Thoracic aorta (tissue), 2 donors: Measurements from ENCODE around the gene GPM6B. TPM values are rescaled to one million over a fixed set of nuclear protein-coding genes. Genes with fewer than 3 reads are reported as not detected.

ENCODE experiments used
- ATAC-seq: fragments of 150-250 bp; one replicate; pipeline ENCODE4 v1.8.0; 2017; ENCODE audit warnings: low read depth; ENCODE audit not compliant: insufficient number of reproducible peaks, low FRiP score
- DNase-seq: peaks from one replicate; pipeline ENCODE4 v3.0.0-alpha.2; 2020; ENCODE audit warnings: low spot score
- H3K27ac ChIP-seq, 2 donors: fragments of 200-600 bp; sonication (generic); 1 replicate in 1 of 2; 2 replicates in 1 of 2; pipeline ENCODE4 v1.5.1; 2016; ENCODE audit warnings: mild to moderate bottlenecking in 2 of 2, moderate library complexity in 2 of 2
- H3K27me3 ChIP-seq: fragments of 200-600 bp; sonication (generic); replicated peaks from 2 replicates; pipeline ENCODE4 v1.6.0; 2016; ENCODE audit warnings: mild to moderate bottlenecking; ENCODE audit not compliant: insufficient read depth
- H3K36me3 ChIP-seq: fragments of 200-600 bp; sonication (generic); one replicate; pipeline ENCODE4 v1.5.1; 2016
- H3K4me1 ChIP-seq, 2 donors: fragments of 200-600 bp; sonication (generic); 1 replicate in 1 of 2; 2 replicates in 1 of 2; pipeline versions ENCODE4 v1.5.1 to v1.6.0; 2016; ENCODE audit warnings: low read depth in 2 of 2, mild to moderate bottlenecking in 1 of 2; ENCODE audit not compliant: control insufficient read depth in 1 of 2
- H3K4me3 ChIP-seq: fragments of 200-600 bp; sonication (generic); 2 replicates; pipeline ENCODE4 v1.5.1; 2016; ENCODE audit warnings: mild to moderate bottlenecking
- H3K9me3 ChIP-seq: fragments of 200-600 bp; sonication (generic); 2 replicates; pipeline ENCODE4 v1.5.1; 2016
- CTCF ChIP-seq: fragments of 200-600 bp; sonication (generic); IDR thresholded peaks from one replicate; pipeline ENCODE4 v1.5.1; 2019; ENCODE audit warnings: antibody characterized with exemption
- total RNA-seq, 2 donors: library from RNA; depleted of rRNA; stranded (reverse); fragments of >200 nt; gene quantifications; one replicate each; pipeline versions ENCODE4 v1.1.0 to v1.2.3, GENCODE V29; 2016

Gene GPM6B
- total RNA-seq, 2 donors from 2014 or later, result 23.7 to 33.7 TPM

DNA sequence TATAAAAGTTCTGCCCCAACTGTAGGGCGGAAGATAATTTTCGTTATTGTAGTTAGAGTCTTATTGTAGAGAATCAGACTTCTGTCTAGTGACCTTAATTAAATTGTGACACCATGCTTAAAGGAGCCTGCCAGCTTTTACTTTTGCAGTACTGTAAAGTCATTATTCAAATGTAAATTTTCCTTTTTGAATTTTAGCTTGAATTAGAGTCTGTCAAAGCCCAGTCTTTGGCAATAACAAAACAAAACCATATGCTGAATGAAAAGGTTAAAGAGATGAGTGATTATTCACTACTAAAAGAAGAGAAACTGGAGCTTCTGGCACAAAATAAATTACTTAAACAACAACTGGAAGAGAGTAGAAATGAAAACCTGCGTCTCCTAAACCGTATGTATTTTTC lies 60.5 kb downstream of the GPM6B start:
- DNase-seq, result no peak
- no peak overlapping the region for H3K27ac ChIP-seq
- no peak for TF ChIP-seq CTCF
- no peaks in the 10 kb centered on the region for H3K9me3 ChIP-seq
- no peaks in the 10 kb centered on the region for H3K27me3 ChIP-seq
- H3K4me1 ChIP-seq, result no peaks in the 10 kb centered on the region
- no peak overlapping the region for H3K4me3 ChIP-seq
- H3K36me3 ChIP-seq, result peaks cover 2% of the 10 kb centered on the region
- no peak for ATAC-seq

- no peak for TF ChIP-seq CTCF
- Histone ChIP-seq H3K4me3 (no peak overlapping the region), H3K4me1 (no peaks in the 10 kb centered on the region), H3K27ac (no peak overlapping the region), H3K36me3 (peaks cover 2% of the 10 kb centered on the region), H3K27me3 (no peaks in the 10 kb centered on the region), H3K9me3 (no peaks in the 10 kb centered on the region)
- DNase-seq, result no peak
- no peak for ATAC-seq
Observed at GRCh38 chrX:13755254-13755653, 61.6 kb downstream of the GPM6B start.

DNA sequence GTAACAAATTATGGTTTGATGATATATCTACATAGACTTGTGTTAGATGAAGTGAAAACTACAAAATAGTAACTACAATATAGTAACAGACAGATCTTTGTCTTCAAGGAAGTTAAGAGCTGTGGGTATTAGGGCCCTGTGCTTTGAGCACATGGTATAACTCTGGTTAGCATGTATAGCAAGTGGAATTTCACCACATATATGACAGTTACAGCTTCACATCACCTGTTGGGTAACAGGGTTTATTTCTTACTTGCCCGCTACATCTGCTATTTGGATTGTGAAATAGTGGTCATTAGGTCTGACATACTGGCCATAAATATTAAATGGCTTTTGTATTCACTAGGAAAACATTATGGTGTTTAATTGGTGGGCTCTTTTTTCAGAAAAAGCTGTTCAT lies 62.1 kb downstream of the GPM6B start:
- Histone ChIP-seq H3K27ac (no peak overlapping the region), H3K36me3 (peaks cover 2% of the 10 kb centered on the region), H3K4me3 (no peak overlapping the region), H3K9me3 (no peaks in the 10 kb centered on the region), H3K27me3 (no peaks in the 10 kb centered on the region), H3K4me1 (no peaks in the 10 kb centered on the region)
- no peak for DNase-seq
- no peak for TF ChIP-seq CTCF
- ATAC-seq, result no peak

DNA sequence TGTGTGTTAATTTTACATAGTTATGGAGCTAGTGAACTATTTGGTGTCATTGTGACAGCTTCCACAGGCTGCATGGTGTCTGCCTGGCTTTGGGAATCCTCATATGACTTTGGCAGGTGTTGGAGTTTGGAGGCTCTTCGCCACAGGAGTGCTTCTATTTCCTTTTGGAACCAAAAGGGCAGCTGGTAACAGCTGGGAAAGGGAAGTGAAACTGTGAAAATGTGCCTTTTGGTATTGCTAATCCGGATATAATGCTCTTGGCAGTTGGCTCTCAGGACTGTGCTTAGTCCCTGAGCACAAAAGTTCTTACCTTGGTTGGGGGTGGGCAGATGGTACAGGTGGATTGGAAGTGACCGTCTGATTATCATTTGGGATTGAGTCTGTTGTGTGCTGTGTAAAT lies 64.2 kb downstream of the GPM6B start:
- Histone ChIP-seq H3K27me3 (no peaks in the 10 kb centered on the region), H3K4me1 (no peaks in the 10 kb centered on the region), H3K4me3 (no peak overlapping the region), H3K27ac (no peak overlapping the region), H3K9me3 (no peaks in the 10 kb centered on the region), H3K36me3 (peaks cover 2% of the 10 kb centered on the region)
- ATAC-seq, result no peak
- no peak for TF ChIP-seq CTCF
- DNase-seq, result no peak

DNA sequence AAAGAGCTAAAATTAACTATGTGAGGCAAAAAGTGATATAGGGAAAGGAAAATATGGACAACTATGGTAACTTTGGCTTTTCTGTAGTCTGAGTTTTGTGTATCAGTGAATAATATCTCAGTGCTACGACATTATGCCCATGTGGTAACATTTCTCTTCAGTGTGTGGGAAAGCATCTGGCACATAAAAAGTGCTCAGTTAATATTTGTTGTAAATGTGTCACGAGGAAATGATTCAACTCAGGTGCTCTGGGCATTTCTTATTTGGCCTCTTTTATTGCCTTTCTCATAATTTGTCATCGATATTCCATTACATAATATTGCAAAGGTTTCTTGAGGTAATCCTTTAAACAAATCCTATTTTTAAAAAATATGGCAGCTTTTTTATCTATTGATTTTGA lies 64.8 kb downstream of the GPM6B start:
- H3K27ac ChIP-seq, result no peak overlapping the region
- no peak for TF ChIP-seq CTCF
- ATAC-seq (no peak), DNase-seq (no peak)
- no peaks in the 10 kb centered on the region for H3K27me3 ChIP-seq
- no peaks in the 10 kb centered on the region for H3K9me3 ChIP-seq
- H3K4me1 ChIP-seq, result no peaks in the 10 kb centered on the region
- no peak overlapping the region for H3K4me3 ChIP-seq
- no peaks in the 10 kb centered on the region for H3K36me3 ChIP-seq
